BJ (cell line): ENCODE data around the gene NAALADL2. TPM values are rescaled to one million over a fixed set of nuclear protein-coding genes. Genes with fewer than 3 reads are reported as not detected.

Experiments
- CTCF ChIA-PET: fragments of 350-600 bp; formaldehyde crosslinking; extraction: SDS; loops from one replicate; lab custom pipeline; 2021; ENCODE audit warnings: antibody characterized with exemption, inconsistent platforms; lab: Yijun Ruan, JAX
- POLR2A ChIA-PET: fragments of 300-600 bp; sonication (Branson Sonifier 250); formaldehyde crosslinking; extraction: SDS; loops from one replicate; lab custom pipeline; 2021; ENCODE audit warnings: antibody characterized with exemption; lab: Charles Lee
- DNase-seq: peaks from one replicate; pipeline ENCODE4 v3.0.0-alpha.2; 2011; ENCODE audit warnings: low read depth
- H3K27me3 ChIP-seq: 2 replicates; pipeline ENCODE4 v1.6.0; 2011; ENCODE audit warnings: low read length; ENCODE audit not compliant: control insufficient read depth, insufficient read depth
- H3K36me3 ChIP-seq: 2 replicates; pipeline ENCODE4 v1.5.1; 2011; ENCODE audit warnings: low read length; ENCODE audit not compliant: control insufficient read depth, insufficient read depth
- H3K4me3 ChIP-seq: 2 replicates; pipeline ENCODE4 v1.5.1; 2011; ENCODE audit warnings: low read depth, mild to moderate bottlenecking, control low read depth, low read length
- polyA plus RNA-seq: library from polyadenylated mRNA; depleted of rRNA; stranded (reverse); fragments of >200 nt; gene quantifications from 2 replicates; pipeline ENCODE4 v1.2.3, GENCODE V29; 2011
- TF ChIP-seq, protein P1 (sequence below): IDR thresholded peaks from 2 replicates; pipeline ENCODE4 v1.5.1; 2011; ENCODE audit warnings: low read depth, mild to moderate bottlenecking, control low read depth, inconsistent platforms, low read length, moderate library complexity; ENCODE audit not compliant: insufficient read depth

NAALADL2 gene
- polyA plus RNA-seq, 1 experiment: 3.6 TPM

DNA sequence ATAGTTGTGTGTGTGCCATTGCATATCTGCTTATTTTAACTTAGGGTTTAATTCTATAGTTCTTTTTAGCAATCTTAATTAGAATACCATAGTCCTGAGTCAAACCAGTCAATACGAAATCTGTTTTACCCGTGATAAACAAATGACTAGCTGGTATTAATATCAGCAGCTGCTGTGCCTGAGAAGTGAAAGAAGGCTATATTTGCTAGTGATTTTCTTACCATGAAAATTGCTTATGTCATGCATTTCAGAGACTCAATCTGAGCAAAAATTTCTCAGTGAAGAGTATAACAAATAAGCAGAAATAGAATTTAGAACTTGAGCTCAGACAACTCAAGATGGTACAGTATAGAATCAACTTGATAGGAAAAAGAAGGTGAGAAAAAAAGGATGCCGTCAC lies 820.4 kb downstream of the NAALADL2 start:
- Histone ChIP-seq H3K4me3 (no peak overlapping the region), H3K36me3 (no peaks in the 10 kb centered on the region), H3K27me3 (no peaks in the 10 kb centered on the region)
- ChIA-PET POLR2A (no interaction called here), CTCF (no interaction called here)
- TF ChIP-seq, protein P1, sequence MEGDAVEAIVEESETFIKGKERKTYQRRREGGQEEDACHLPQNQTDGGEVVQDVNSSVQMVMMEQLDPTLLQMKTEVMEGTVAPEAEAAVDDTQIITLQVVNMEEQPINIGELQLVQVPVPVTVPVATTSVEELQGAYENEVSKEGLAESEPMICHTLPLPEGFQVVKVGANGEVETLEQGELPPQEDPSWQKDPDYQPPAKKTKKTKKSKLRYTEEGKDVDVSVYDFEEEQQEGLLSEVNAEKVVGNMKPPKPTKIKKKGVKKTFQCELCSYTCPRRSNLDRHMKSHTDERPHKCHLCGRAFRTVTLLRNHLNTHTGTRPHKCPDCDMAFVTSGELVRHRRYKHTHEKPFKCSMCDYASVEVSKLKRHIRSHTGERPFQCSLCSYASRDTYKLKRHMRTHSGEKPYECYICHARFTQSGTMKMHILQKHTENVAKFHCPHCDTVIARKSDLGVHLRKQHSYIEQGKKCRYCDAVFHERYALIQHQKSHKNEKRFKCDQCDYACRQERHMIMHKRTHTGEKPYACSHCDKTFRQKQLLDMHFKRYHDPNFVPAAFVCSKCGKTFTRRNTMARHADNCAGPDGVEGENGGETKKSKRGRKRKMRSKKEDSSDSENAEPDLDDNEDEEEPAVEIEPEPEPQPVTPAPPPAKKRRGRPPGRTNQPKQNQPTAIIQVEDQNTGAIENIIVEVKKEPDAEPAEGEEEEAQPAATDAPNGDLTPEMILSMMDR: no peak
- no peak for DNase-seq

DNA sequence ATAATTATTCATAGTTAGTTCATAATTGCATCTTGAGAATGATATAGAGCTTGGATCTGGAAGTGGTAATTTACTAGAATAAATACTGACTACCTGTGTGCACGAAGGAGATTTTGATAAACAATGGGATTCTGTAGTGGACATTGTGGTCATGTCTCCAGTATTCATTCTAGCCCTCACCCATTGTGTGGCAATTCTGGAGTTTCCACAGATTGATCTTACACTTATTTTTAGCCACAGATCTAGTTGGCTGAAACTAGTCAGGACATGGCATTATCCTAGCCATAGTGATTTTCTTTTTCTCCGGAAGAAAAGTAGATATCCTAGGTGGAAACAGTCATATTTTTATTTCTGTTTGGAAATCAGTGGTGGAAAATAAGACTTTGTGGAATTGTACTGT lies 833.1 kb downstream of the NAALADL2 start:
- TF ChIP-seq, protein P1: no peak
- DNase-seq: no peak
- POLR2A ChIA-PET: no interaction called here
- CTCF ChIA-PET: no interaction called here
- Histone ChIP-seq H3K27me3 (no peaks in the 10 kb centered on the region), H3K36me3 (no peaks in the 10 kb centered on the region), H3K4me3 (no peak overlapping the region)

DNA sequence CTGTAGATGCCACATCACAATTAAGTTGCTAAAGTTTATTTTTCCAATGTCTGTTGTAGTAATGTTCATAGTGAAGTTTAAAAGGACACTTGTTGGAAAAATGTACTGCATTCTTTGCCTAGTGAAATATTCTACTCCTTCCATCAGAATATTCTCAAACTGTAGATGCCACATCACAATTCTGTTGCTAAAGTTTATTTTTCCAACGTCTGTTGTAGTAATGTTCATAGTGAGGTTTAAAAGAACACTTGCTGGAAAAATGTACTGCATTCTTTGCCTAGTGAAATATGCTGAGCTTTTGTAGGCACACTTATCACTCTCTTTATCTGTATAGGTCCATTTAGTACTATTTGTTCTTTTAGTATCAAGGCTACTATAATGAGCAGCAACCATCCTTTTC lies 836.1 kb downstream of the NAALADL2 start:
- no peaks in the 10 kb centered on the region for H3K27me3 ChIP-seq
- ChIA-PET POLR2A (no interaction called here), CTCF (no interaction called here)
- TF ChIP-seq, protein P1: no peak
- no peak for DNase-seq
- no peaks in the 10 kb centered on the region for H3K36me3 ChIP-seq
- H3K4me3 ChIP-seq: no peak overlapping the region

DNA sequence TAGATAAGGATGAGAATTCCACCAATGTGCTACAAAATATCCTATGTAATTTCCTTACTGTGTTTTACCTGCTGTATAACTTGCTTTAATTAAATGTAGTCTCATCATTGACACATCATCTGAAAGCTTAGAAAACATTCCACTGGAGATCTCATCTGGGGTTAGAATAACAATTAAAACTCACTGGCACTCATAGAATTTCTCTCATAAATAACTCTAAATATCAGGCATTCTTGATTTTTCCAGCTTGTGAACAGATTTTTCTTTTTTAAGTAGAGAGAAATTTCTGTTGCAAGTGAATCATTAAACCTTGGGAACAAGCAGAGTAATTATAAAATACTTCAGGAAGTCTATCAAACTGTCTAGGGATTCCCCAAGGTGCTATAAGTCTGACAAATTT lies 843.8 kb downstream of the NAALADL2 start:
- DNase-seq: no peak
- no peaks in the 10 kb centered on the region for H3K27me3 ChIP-seq
- no peak overlapping the region for H3K4me3 ChIP-seq
- TF ChIP-seq, protein P1: no peak
- ChIA-PET POLR2A (interaction anchor here (0.6 kb wide), 2 partner anchors 187 to 433 kb away, joined by 3 to 15 read pairs; no protein-coding TSS in a partner anchor), CTCF (no interaction called here)
- no peaks in the 10 kb centered on the region for H3K36me3 ChIP-seq

DNA sequence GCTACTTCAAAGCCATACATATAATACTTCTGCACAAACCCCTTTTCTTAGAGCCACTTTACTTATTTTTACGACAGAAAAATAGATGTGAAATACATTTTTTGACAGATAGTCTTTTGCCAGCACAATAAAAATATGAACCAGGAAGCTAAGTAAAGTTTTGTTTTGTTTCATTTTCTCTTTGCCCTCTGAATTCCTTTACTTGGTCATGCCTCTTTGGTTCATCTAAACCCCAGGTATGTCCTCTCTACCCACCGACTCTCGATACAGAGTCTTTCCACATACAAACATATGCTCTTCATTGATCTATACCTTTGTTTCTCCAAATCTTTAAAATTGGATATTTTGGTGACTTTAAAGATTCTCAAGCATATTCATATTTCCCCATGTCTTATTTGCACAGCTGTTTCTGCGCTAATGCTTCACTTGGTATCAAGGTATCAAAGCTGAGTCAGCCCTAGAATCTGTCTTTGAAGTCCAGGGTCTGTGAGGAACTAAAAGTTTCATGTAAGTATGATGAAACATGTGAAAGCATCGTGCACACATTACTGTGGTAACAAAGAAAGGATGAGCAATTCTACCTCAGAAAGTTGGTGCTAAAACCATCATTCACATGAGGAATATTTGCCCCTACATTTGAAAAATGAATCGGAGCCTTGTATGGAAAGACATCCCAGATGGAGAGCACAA lies 845.4 kb downstream of the NAALADL2 start:
- CTCF ChIA-PET: no interaction called here
- H3K36me3 ChIP-seq: no peaks in the 10 kb centered on the region
- TF ChIP-seq, protein P1: no peak
- DNase-seq: no peak
- POLR2A ChIA-PET: no interaction called here
- no peaks in the 10 kb centered on the region for H3K27me3 ChIP-seq
- no peak overlapping the region for H3K4me3 ChIP-seq
